ENCODE data around the gene ABCD1.
"Not testable (repeated sequence)": the region's sequence is repeated elsewhere in the genome, so short reads cannot be mapped to it uniquely, and the experiment has no call there.

The ABCD1 gene

DNA sequence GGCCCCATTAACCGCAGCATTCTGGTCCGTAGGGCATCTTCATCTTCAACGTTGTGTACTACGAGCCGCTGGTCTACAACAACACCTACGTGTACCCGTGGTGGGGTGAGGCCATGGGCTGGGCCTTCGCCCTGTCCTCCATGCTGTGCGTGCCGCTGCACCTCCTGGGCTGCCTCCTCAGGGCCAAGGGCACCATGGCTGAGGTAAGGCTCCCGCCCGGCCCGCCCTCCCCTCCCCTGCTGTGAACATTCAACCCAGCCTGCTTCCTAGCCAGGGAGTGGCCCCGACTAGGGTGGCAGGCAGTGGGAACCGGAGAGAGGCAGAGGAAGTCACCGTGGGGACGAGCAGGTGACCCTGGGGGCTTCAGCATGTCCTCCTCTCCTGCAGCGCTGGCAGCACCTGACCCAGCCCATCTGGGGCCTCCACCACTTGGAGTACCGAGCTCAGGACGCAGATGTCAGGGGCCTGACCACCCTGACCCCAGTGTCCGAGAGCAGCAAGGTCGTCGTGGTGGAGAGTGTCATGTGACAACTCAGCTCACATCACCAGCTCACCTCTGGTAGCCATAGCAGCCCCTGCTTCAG, 29.9 kb upstream of the ABCD1 start:
- no peak for DNase-seq

DNA sequence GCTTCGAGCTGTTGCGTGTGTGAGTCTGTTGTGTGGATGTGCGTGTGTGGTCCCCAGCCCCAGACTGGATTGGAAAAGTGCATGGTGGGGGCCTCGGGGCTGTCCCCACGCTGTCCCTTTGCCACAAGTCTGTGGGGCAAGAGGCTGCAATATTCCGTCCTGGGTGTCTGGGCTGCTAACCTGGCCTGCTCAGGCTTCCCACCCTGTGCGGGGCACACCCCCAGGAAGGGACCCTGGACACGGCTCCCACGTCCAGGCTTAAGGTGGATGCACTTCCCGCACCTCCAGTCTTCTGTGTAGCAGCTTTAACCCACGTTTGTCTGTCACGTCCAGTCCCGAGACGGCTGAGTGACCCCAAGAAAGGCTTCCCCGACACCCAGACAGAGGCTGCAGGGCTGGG, 28.6 kb upstream of the ABCD1 start:
- DNase-seq = no peak

DNA sequence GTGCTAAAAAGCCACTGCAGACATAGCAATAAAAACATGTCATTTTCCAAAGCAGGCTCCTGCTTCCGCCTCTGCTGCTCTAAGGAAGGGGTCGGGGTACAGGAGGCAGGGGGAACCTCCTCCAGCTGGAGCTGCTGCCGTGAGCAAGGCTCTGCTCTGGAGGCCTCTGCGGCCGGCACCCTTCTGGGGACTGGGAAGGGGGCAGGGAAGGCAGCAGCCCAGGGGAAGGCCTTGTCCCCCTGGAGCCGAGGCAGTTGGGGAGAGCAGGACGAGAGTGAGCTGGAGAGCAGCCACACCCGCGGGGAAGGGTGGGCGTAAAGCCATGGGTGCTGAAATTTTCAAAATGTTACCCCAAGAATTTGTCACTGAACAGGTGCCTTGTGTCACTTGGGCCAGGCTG, 28.1 kb upstream of the ABCD1 start:
- DNase-seq = not testable (repeated sequence)

DNA sequence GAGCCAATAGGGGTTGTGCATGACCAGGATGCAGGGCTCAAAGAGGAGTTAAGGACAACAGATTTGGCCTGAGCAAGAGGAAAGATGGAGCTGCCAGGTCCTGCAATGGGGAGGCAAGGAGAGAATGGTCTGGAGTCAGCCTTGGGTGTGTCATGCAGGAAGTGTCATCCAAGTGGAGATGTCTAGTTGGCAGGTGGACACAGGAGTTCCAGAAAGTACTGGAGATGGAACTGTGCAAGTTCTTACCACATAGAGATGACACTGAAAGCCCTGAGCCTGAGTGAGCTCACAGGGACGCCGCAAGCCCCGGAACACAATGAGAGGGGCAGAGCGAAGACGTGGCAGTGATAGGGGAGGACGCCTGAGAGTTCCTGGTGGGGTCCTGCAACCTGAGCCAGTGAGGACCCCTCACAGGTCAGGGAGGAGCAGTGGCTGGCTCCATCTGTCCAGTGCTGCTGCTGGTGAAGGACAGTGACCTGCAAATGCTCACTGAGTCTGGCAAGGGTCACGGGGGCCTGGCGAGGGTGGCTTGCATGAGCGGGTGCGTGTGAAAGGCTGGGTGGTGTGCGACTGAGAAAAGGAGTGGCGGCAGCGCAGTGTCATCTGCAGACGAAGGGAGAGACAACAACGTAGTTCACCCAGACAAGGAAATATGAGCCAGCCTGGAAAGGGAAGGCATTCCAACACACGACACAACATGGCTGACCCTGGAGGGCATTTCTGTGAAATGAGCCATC, 27.5 kb upstream of the ABCD1 start:
- not testable (repeated sequence) for DNase-seq

DNA sequence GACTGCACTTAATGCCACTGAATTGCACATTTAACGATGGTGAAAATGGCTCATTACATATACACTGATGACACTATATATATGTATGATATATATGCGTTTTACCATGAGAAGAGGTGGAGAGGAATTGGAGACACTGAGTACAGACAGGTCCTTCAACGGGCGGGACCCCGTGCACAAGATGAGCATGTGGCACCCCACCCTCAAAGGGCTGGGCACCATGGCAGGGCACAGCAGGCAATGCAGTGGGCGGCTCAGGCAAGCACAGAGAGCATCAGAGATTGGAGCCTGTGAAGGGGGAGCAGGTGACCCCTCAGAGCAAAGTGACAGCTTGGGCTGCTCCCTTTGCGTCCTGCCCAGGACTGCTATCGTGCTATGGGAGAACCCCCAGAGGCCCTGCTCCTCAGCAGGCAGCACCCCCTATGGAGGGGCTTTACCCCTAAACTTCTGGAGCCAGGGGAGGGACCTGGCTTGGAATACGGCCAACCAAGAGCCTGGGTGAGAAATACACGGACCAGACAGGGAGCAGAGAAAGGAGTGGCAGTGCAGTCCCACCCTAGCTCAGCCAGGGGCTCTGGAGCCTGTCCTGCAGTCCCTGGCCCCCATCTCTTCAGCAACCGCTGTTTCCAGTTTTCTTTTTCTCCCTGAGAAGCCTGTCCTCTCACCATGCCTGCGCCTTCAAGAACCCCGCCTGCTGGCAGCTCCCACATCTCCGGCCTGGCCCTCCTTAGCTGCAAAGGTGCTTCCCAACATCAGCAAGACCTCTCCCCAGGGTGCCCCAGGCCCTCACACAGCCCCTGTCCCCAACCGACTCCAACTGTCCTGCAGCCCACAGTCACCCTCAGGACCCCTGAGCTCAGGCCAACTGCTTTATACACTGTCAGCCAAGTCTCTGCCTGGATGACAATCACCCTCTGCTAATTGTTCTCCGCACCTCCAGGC, 26.5 kb upstream of the ABCD1 start:
- DNase-seq = no peak

DNA sequence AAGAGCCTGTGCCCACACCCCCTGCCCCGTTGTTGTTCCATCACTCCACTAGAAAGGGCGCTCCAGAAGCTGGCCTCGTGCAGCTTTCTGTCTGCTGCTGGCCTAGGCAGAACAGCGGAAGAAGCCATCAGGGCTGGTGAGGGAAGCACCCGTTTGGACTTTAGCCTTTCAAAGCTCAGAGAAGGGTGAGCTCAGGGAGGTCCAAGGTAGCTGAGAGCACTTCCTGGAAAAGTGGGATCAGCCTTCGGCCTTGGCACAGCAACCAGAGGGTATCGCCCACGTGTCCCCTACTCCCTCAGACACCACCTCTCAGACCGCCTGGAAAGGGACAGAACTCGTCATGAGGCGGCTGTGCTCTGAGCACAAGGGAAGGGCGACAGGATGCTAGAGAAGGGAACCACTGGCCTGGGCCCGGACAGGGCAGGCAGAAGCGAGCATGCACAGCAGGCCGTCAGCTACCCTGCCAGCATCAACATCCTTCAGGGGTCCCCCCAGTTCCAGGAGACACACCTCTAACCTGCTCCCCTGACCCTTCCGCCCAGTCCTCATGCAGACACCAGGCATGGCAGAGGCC, 25.4 kb upstream of the ABCD1 start:
- DNase-seq = not testable (repeated sequence)

DNA sequence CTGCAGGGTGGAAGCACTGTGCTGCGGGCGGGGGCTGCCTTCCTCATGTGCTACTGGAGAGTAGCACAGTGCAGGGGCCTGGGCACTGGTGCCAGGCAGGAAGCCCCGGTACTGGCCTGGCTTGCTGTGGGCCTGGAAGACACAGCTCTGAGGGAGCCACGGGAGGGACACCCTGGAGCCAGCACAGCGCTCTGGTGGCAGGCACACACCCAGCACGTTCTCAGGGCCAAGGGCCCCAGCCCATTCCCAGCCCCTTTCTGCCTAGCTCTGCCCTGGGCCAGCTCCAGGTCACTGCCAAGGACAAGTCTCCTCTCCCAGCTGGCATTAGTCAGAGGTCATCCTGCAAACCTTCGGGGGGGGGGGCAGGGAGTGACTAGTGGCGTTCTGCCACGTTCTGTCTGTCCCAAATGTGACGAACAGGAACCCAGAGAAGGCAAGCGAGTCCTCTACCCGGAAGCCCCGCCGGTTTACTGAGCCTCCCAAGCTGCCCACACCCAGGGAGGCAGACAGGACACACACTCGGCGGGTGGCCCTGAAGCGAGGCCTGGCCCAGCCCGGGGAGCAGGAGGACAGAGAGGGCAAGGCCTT, 24.8 kb upstream of the ABCD1 start:
- DNase-seq = not testable (repeated sequence)

DNA sequence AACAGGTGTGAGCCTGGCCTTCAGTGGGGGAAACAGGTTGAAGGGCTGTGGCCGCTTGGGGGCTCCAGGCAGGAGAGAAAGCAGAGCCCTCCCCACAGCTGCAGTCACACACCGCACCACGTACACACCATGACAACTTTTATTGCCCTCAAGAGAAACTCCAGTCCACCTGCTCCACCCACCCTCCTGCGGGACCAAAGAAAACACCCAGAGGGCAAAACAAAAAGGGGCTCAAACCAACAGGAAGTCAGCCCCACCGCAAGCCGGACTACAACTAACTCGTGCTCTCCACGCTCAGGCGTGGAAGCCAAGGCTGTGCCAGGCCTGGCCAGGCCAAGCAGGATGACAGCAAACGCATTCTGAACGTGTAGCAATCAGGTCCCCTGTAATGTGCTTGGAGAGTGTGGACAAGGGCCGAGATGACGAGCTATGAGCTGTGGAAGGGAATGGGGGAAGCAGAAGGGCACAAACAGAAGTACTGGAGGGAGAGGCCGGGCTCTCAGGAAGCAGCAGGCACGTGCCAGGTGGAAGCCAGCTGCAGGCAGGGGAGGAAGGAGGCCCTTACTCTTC, 24.2 kb upstream of the ABCD1 start:
- DNase-seq = no peak

DNA sequence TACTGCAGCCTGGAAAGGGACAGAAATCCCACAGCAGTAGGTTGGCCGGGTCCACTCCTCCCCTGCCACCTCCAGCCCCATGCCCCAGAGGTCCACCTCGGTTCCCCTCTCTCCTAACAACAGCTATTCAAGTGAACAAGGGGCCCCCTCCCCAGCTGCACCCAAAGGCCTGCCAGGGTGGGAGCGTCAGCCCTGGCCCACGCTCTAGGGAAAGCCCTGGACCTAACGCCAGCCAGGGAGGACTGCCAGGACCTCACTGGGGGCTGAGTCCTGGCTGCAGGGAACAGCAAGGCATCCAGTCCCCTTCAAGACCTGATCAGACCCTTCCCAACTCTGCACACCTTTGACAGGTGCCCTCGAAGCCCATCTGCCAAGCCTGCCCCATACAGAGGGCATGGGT, 23.7 kb upstream of the ABCD1 start:
- DNase-seq = no peak

DNA sequence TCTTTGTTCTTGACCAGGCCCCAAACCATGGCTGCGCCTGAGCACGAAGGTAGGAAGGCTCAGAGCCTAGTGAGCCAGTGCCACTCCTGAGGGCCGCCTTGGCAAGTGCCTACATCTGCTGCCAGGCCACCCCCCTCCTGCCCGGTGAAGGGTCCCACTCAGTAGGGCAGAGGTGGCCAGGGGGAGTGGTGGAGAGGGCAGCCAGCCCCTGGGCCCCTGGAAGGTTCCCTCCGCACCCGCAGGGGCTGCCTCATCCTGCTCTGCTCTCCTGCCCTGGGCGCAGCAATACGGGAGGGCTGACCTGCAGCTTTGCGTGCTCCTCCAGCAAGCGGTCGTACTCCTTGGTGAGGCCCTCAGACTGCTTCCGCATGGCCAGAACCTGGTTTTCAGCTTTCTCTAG, 22.9 kb upstream of the ABCD1 start:
- DNase-seq = no peak

DNA sequence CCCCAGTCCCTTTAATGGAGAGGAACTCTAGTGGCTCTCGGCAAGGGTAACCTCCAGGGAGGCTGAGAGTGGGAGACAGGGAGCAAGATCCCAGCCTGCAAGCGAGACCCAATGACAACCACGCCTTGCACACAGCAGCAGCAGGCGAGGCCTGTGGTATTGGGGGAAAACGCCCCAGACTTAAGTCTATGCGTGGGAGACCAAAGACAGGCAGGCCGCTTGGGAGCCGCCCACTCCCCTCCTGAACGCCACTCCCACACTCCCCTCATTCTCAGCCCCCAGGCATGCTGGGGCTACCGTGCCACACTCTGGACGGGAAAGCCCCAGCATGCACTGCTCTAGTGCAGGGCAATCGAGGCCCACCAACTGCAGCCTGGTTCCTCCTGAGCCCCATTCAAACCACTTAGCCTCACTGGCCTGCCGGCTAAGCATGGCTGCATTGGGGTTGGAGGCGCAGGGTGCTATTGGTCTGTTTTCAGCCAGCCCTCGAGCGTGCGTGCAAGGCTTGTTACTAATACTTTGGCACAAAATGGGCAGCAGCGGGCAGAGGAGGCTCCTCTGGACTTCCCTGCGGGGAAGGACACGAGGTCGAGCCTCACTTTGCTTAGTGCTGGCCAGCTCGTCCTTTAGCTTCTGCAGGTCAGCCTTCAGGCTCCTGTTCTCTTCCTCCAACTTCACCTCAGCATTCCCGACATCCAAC, 22.2 kb upstream of the ABCD1 start:
- no peak for DNase-seq

DNA sequence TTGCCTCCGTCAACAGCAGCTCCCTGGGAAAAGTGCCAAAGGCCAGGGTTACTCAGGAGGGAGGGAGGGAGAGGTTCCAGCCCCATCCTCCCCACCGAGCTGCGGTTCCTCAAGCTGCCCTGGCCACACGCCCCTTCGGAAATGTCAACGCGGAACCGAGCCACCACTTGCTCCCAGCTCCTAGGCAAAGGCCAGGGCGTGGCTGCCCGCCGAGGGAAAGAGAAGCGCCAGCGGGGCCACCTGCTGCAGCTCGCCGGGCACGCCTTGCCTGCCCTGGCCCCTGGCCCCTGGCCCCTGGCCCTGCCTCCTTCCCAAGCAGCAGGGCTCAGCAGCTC, 21.7 kb upstream of the ABCD1 start:
- DNase-seq = no peak

DNA sequence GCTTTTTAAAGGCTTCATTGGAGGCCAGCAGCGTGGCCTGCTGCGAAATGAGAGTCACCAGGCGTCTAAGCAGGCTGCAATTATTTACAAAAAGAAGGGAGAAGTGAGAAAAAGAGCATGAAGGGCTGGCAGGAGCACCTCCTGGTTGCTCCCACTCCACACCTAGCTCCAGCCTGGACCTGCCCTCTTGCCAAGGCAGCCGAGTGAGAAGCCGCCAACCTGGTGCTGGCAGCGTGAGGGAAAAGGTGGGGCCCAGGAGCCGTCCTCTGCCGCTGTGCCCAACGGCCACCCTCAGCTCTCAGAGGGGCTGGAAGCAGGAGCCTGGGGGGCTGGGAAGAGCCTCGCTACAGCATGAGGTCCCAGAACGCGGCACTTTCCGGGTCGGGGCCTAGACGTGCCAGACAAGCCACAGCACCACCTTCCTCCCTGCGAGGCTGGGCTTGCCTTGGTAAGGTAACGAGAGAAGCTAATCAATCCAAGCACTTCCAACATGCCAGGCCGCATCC, 20.6 kb upstream of the ABCD1 start:
- DNase-seq = no peak

DNA sequence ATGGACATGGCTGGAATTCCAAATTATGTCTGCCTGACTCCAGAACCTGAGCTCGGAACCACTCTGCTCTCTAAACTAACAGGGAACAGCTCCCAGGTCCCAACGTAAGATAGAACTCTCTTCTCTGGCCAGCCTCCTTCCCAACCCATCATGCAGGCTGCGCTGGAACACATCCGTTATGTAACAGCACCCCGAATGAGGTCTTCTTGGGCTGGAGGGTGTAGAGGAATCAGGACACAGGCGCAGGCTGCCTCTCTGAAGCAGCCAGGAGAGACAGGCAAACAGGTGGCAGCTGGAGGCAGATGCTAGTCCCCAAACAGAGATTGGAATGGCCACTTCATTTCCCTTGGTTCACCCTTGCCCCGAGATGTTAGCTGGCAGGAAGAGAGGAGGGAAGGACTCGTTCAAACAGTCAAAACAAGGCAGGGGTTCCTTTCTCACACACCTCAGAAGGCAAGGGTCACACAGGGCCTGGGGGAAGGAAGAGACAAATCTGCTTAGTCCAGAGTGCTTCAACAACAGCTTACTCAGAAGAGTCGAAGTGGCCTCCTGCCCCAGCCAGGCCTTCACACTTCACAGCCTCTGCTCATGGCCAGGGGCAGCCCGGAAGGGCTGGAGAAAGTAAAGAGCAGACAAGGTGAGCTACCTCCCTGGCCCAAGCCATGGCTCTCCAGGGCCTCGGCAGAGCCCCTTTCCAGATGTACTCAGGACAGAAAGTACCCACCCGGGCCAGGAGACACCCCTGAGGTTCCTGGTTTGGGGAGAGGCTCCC, 19.8 kb upstream of the ABCD1 start:
- not testable (repeated sequence) for DNase-seq

DNA sequence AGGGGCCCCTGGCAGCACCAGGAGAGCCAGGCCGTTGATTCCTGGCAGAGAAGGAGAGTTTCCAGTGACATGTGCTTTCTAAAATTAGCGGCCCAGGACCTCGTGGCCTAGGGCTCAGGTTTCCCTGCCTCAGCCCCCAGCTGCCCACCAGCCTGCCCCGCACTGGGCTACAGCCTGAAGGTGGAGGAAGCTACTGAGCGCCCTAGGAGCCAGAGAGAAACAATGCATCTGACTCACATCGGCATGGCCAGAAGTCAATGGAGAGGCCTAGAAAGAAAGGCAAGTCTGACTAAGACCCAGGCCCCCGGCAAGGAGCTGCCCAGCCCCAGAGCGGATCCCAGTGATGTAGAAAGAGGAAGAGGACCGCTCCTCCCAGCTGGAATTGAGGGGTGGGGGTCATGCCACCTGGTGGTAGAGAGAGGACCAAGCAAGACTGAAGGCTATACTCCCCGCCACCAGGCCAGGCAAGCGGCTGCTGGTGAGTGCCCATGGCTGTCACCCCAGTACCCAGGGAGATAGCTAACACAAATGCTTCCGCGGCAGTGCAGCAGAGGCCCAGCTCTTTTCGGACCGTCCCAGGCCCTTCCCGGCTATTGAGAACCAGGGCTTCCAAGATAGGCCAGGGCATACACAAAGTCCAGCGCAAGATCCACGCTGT, 19.1 kb upstream of the ABCD1 start:
- not testable (repeated sequence) for DNase-seq

DNA sequence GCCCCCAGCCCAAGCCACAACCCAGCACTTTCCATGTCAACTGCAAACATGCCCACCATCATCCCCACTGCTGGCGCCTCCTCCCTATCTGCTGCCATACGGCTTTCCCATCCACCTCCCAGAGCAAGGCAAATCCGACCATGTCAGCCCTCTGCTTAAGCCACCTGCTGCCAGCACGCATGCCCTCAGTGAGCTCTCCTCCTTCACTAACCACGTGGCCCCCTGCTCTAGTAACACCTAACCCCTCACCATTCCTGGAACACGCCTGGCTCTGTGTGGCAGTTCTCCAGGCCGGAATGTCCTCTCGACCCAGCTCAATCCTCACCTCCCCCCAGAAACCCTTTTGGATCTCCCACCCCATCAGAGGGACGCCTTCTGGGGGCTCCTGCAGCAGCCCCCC, 17.9 kb upstream of the ABCD1 start:
- DNase-seq = no peak

DNA sequence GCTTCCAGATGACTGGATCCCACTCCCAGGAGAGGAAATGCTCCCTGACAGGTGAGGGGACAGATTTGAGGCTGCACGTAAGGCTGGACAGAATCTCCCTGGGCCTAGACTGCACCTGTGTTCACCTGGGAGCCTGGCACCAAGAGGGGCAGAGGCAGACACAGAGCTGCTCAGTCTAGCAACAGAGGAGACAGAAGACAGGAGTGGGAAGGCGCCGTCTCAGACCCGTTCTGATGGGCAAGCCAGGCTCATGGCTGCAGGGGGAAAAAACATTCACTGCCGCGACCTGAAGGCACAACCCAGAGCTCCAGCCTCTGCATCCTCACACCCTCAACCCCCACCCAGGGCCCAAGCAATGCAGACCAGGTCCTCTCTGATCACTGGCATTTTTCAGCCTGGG, 17.2 kb upstream of the ABCD1 start:
- no peak for DNase-seq

DNA sequence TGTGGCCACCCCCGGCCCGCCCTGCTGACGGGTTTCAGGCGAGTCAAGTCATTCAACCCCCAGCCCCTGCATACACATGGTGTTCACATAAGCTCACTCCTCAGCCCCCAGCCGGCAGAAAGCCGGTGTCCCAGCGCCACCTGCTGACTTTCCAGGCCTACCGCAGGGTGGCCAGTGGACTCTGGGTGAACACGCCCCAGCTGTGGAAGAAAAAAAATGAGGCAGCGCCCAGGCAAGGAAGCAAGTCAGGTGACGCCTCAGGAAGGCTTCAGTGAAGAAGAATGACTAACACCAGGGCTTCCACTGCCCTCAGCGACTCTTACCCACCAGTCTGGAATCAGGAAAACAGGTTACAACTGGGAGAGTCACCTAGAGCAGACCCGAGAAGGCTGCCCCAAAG, 16.2 kb upstream of the ABCD1 start:
- no peak for DNase-seq

DNA sequence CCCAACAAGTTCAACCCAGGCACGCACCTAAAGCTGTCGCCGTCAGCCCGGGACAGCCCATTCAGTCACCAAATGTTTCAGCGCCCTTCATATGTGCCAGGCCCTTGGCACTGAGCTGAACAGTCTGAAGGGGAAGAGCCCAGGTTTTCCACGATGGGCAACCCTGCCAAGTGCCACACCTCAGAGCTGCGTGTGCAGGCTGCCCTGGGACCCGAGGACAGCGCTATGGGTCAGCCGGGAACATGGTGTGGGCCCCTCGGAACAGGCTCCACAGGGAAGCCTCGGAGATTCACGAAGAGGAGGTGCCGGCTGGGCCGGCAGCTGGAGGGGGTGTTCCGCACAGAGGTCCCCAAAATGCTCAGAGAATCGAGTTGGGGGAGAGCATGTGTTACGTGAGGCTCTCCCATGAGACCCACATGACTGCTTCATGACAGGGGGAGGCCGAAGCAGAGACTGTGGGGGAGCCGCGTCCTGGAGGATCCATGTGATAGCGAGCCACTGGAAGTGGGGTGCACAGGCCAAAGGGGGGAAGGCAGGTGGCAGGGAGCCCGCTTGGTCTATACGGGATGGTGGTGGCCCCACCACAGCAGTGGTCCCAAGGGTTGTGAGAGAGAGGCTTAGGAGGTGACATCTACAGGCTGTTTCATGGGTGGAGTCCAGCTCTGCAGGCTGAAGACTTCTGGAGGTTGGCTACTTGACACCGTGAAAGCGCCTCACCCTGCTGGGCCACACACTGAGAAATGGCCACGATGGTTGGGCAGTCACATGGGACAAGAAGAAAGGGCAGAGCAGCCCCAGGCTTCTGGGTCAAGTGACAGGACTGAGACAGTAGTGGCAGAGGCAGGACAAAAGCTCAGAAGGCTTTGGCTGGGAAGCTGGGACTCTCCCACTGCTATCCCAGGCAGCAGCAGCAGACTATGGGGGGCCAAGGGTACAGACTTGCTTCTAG, 14.7 kb upstream of the ABCD1 start:
- no peak for DNase-seq

Measured in activated gamma-delta T cell treated with Interleukin-2 at 50 U/mL for 16 hours (primary cell).